Measurements from ENCODE around the gene PLXNB3.
A peak's percentile ranks its signal among the peaks of the same experiment; 100 is the strongest.

PLXNB3 gene

DNA sequence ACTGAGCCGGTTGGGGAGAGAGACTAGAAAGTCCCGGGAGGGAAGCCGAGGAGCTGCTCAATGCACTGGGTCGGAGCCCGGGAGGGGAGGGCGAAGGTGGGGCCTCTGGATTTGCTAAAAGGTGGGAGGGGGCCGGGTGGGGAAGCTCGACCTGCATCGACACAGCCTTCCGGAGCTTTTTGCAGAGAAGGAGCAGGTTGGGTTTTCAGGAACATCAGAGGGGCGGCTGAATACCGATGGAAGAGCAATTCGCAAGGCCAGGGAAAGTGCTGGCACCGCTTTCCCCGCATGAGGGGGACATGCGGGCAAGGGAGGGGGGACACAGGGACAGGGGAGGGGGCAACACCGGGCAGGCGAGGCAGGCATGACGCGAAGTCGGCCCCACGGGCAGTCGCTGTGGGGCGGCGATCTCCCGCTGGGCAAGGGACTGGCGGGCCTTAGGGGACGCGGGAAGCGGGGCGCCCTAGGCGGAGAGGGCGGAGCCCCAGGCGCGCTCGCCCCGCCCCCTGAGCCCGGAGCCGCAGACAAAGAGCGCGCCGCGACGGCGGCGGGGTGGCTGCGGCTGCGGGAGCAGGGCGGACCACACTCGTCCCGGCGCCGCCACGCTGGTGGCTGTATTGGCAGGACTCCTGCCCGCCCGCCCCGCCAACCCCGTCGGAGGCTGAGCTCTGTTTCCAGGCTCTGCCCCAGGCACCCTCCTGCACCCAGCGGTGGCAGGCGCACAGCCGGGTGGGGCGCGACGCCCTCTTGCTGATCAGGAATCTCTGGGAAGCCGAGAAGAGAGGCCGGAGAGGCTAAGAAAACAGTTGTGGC lies 54.7 kb downstream of the PLXNB3 start:
- DNase-seq, result peak; percentile 8

DNA sequence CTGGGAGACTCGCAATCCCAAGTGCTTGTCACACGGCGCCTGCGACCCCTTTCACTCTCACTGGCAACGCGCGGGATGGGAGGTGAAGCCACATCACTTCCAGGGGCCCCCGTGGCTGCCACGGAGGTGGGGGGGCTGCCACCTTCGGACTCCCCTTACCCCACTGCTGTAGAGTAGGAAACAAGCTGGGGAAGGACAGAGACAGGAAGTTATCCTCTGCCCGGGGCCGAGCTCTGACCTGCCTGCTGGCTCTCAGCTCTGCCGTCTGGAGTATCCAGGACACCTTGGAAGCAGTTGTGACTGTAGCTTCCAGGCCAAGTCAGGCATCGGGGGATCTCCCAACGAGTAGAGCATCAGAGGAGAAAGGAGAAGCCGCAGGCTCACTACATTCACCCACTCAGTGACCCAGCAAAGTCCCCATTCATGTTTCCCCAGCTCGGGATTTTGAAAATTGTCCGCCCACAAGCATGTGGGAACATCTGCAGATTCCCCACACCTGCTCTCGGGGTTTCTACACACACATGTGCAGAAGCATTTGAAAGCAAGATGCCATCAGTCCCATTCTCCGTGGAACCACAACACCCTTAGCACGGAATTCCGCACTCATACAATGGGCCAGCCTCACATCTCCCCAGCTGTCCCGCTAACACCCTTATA lies 55.5 kb downstream of the PLXNB3 start:
- DNase-seq, result no peak

DNA sequence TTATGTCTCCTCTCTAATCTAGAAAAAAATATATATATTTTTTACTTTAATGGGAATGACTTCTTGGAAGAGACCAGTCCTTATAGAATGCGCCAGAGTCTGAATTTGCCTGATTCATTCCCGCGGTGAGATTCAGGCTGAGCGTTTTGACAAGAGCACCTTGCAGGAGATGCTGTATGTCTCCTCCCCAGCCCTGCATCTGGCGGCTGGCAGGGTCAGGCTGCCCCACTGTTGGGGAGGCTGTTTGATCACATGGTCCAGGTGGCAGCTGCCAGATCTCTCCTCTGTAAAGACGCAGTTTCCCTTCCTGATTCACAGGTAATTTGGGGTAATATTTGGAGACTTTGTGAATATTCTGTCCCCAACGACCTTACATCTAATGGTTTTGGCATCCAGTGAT lies 56.6 kb downstream of the PLXNB3 start:
- DNase-seq, result no peak

DNA sequence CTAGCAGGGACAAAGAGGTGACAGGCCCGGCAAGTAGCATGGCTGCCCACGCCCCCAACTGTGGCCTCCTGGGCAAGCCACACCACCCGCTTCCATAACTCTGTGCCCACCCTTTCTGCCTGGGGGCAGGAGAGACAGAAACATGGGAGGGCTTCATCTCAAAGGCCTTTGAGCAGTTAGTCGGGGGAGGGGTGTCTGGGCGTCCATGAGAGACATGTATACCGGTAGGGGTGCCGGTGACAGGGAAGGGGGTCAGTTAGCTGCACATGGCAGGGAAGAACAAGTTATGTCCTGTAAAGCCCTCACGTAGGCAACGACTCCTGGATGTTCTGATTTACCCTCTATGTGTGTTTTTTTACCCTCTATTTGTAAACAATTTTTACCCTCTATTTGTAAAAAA lies 57.0 kb downstream of the PLXNB3 start:
- no peak for DNase-seq

DNA sequence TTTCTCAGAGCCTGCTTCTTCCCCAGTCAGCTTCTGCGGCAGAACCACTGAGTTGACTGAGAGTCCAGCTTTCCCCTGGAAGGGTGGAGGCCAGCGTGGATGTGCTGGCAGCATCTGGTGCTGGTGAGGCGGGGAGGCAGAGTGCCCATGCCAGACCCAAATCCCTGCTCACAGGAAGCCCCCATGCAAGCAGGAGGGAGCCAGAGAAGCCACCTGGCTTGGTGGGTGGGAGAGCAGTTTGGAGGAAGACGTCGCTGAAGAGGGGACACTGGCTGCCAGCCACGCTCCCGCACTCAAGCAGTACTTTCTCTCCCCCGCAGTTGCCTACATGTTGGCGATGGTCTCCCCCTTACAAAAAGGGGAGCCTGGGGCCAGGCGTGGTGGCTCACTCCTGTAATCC lies 60.3 kb downstream of the PLXNB3 start:
- no peak for DNase-seq

DNA sequence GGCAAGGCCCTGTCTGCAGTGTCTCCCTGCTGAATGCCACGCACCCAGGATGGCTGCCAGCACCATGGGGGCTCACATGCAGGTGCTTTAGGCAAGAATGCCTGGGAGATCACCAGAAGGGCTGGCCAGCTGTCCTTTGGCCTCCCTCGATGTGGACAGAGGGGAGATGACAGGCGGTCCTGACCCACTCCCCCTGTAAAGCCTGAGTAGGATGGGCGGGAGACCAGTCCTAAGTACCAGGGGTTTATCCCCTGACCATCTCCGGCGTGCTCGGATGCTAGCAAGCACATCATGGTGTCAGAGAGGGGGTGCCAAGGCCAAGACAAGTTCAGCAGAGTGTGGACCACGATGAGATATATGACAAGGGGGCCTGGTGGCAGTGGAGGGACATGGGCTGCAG lies 61.0 kb downstream of the PLXNB3 start:
- no peak for DNase-seq

All from fibroblast of upper back skin (primary cell).